Measurements from ENCODE around the gene LRRC74A. TPM values are rescaled to one million over a fixed set of nuclear protein-coding genes. Genes with fewer than 3 reads are reported as not detected.
A peak's percentile ranks its signal among the peaks of the same experiment; 100 is the strongest.

LRRC74A gene
- total RNA-seq: not detected
- long read RNA-seq: 0 reads

DNA sequence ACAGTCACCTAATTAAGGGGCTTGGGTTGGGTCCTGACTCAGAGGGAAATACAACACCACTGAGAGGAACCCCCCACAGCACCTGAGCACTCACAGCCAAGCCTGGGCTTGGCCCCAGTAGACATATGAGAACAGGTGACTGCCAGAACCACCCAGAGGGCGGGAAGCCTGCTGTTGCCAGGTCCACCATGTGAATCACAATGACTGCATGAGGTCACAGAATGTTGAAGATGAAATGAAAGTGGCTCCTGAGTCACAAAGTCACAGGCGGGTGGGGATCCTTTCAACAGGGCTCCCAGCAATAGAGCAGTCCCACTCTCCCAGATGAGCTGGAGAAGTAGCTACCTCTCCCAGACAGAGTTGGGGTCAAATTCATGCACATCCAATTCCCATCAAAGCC, at the start of gene LRRC74A:
Gene LRRC74A, plus strand, starts transcription at position 287 of the 400 bp plus-strand sequence. CDS start 290 bp downstream, outside the sequence.
- ATAC-seq (no peak), DNase-seq (ENCODE audit: missing footprints) (no peak)
- intact Hi-C loops (cut with DNase I): no loop called here

DNA sequence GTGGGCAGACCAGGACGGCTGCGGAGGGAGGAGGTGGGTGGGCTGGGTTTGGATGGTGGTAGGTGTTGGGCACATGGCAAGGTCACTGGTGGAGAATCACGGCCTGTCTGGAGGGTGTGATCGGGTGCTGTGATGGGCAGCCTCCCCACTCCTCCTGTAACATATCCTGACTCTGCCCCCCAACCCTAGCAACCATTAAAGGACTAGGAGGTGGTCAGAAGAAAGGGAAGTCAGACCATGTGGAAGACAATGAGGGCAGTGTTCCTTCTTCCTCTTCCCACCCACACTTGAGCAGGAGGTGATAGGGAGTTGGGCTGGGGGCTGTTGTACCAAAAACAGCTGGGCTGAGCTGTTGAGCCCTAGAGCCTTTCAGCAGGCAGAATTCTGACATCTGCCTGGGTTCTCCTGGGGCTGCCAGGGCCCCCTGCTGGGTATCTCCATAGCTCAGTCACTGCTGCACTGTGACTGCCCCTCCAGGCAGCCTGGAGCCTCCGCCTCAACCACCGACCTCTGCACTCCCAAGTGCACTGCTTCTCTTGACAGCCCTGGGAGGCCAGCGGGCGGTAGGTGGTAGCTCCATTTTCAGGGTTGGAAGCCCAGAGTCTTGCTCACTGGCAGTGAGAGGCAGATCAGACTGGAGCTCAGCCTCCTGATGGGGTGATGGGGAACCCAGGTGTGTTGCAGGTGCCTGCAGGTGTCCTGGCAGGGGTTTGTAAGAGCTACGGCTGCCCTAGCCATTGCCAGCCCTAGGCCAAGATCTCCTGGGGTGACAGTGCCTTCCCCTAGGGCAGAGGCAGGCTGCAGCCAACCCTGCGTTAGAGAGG, 49.6 kb upstream of the LRRC74A start:
- ATAC-seq (no peak), DNase-seq (ENCODE audit: missing footprints) (no peak)
- intact Hi-C loops (cut with DNase I): no loop called here

DNA sequence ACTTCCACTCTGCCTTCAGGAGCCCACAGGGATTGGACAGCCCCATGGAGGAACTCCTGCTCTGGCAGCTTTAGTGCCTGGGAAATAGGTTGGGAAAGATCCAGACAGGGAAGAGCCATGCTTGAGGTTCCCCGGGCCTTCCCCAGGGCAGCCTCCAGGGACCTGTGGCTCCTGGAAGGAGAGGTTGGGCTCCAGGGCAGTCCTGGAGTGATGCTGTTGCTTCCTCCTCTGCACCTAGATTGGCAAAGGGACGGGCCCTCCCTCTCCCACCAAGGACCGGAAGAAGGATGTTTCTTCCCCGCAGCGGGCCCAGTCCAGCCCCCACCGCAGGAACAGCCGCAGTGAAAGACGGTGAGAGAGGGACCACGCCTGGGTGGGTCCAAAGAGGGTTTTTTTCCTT, 48.5 kb upstream of the LRRC74A start:
- DNase-seq (ENCODE audit: missing footprints) (no peak), ATAC-seq (no peak)
- intact Hi-C loops (cut with DNase I): no loop called here

DNA sequence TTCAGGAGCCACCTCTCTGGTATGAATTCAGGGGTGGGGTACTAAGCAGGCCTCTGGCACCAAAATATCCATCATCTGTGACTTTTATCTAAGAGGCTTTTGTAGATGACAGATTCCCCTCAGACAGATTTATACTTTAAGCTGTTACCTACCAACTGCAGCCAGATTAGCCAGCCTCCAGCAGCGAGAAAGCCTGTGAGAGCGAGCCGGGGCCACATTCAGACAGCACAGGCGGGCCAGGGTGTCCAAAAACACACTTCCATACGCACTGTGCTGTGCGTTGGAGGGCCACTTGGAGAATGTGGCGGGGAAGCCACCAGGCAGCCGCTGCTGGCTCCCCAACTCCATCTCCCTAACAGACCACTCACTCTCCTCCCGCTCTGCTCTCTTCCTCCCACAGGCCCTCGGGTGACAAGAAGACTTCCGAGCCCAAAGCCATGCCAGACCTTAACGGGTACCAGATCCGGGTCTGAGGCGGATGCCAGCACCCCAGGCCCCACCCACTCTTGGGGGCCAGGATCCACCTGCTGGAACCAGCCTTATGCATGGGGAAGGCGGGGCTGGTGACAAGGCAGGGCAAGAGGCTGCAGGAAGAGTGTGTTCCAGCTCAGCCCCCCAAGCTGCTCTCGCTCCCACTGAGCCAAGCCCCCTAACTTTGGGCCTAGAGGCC, 47.5 kb upstream of the LRRC74A start:
- intact Hi-C loops (cut with DNase I): no loop called here
- ATAC-seq (no peak), DNase-seq (ENCODE audit: missing footprints) (no peak)

DNA sequence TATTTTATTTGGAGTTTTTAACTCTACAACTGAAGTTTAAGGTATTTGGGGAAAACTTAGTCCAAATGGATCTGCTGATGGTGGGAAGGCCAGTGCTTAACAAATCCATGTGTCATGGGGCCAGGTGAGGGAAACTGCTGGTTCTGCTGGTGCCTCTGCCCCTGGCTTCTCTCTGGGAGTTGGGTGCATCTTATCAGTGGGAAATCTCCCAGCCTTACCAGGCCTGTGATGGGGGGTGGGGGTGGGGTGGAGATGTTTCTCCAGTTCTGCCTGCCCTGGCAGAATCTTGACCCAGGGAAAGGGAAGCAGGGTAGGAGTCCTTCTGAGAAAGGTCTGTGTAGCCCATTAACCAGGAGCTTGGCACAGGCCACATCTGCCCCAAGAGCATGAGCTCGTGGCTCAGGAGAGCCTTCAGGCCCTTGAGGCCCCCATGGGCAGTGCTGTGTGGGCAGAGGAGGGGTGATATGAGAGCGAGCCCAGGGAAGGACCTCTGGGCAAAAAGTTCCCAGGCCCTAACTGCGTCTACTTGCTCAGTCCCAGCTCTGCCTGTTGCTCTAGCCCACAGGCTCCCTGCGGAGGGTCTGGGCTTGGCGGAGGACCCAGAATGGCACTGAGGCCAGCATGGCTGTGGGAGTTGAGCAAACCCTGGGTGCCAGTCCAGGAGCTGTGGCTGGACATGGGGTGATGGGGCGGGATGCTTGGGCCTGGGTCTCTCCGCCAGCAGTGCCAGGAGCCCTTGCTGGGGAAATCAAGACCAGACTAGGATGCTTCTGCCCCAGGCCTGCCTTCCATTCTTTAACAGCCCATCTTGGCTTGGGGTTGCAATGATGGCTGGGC, 46.8 kb upstream of the LRRC74A start:
- intact Hi-C loops (cut with DNase I): no loop called here
- no peak for ATAC-seq
- DNase-seq (ENCODE audit: missing footprints): no peak

DNA sequence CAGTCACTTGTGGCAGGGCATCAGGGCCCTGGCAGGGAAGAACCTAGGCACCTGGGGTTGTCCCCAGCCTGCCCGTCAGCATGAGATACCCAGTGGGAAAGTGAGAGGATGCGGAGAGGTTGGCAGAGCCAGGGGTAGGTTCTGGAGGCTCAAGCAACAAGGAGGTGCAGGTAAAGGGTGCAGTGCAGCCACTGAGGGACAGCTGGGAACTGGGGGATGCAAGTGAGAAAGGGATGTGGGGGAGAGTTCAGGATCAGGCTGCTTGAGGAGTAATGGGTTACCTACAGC, 46.2 kb upstream of the LRRC74A start:
- DNase-seq (ENCODE audit: missing footprints): no peak
- intact Hi-C loops (cut with DNase I): no loop called here
- ATAC-seq: no peak

DNA sequence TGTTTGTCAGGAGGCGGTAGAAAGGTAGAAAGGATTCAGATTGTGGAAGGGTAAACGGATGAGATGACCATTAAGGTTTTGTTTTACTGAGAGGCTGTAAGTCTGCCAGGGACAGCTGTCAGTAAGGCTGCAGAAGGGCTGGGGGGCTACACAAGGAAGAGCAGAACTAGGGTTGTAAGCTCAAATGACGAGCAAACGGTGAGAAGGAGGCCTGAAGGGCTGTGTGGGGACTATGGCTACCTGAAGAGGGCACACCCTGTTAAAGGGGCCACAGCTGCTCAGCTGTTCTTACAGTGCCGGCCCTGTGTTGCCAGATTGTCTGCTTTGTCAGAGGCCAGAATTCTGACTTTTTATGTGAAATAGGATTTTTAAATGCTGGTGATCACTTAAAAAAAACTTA, 45.8 kb upstream of the LRRC74A start:
- no peak for ATAC-seq
- intact Hi-C loops (cut with DNase I): no loop called here
- no peak for DNase-seq (ENCODE audit: missing footprints)

DNA sequence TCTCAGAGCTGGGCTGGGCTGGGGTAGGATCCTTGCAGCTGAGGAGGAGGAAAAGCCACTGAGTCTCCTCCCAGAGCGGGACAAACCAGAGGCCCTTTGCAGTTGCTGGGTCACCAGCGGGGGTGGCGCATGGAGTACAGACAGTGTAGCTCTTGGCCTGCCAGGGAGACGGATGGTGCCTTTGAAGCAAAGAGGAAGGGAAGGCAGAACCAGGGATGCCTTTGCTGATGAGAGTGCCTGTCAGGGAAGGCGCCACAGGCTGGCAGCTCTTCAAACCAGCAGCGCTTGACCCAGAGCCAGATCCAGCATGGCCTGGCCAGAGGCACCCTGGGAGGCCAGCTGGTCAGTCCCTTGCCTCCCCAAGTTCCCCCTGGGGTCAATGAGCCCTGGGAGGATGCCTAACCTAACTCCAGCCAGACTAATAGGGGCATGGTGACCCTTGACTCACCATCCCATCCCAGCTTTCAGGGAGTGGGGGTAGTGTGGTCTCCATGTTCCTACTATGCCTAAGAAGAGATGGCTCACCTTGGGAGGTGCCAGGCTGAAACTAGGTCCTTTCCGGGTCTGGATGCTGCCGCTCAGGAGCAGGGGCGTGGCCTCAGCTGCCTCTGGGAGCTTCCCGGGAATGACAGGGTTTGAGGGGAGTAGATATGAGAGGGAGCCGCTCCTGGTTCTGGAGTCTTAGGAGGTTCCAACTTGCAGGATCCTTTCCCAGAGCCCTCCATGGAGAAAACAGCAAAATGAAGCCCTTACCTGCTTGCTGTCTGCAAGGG, 45.1 kb upstream of the LRRC74A start:
- intact Hi-C loops (cut with DNase I): no loop called here
- DNase-seq (ENCODE audit: missing footprints): no peak
- ATAC-seq: no peak

DNA sequence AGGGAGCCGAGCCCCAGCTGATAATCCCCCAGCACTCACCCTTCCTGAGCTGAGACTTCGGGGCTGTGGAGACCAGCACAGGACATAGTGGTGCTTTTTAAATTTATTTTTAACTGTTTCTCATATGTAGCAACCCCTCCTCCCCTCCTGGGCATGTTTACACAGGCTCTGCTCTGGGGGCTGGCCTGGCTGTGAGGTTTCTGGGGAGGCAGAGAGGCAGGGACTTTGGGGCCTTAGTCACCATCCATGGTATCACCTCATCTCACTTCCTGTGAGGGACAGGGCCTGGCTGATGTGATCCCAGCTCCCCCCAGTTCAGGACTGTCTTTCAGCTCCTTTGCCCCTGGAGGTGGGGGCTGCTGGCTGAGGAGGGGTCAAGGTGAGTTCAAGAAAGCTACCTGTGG, 44.6 kb upstream of the LRRC74A start:
- intact Hi-C loops (cut with DNase I): no loop called here
- no peak for ATAC-seq

DNA sequence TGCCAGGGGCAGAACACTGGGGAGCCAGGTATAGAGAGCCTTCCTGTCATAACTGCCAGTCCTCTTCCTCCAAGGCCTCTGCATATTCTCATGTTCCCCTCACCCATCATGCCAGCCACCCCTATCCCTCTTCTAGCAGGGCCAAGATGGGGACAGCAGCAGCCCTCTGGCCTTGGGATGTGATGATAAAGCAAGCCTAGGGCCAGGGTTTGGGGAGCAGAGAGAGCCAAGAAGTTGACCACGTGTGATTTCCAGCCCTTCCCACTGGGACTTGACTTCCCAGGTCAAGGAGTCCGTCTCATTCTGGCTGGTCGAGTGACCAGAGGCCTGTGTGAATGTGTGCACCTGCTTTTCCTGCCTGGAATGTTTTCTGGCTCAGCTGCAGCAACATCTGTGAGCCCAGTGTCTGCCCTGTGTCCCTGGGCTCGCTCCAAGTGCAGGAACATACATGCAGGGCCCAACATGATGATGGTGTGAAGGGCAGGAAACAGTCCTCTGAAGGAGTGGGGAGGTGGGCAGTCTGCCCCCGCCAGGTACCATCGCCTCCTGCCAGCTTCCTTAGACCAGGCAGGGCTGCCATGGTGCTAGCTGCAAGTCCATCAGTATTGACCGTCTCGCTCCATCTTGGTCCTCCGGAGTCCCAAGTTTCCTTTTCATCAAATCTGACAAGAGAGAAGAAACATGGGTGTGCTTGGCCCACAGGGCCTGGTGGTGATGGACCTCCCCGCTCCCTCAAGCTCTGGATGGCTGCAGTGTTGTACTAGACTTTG, 43.9 kb upstream of the LRRC74A start:
- ATAC-seq: no peak
- no peak for DNase-seq (ENCODE audit: missing footprints)
- intact Hi-C loops (cut with DNase I): no loop called here

More for the DNA sequence above, 44.6 kb upstream of the LRRC74A start:
- no peak for DNase-seq (ENCODE audit: missing footprints)

DNA sequence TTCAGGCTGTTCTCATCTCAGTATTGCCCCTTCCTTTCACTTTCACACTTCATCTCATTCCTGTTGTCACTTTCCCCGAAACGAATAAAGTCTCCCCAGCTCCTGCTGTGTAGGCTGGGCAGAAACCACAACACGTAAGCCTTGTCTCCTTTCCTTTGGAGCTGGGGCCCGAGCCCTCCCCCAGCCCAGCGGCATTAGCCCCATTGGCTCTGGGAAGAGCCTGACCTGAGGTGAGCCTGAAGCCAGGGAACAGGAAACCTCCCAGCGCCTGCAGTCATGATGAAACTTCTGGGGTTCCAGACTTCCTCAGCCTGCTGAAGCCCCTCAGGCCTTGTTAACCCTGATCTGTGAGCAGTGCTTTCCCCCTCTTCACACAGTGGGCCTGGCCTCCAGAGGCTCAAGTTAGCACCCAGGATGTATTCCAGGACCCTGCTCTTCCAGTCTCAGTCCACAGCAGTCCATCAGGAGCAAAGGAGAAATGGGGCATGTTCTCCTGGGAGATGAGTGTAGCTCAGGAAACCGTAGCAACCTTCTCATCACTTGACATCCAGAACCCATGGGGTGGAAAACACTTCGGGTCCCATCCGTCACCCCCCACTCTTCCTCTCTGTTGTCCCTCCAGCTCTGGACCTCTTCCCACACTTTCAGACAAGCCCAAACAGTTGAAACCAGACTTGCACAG, 43.2 kb upstream of the LRRC74A start:
- ATAC-seq (peak; percentile 2), DNase-seq (ENCODE audit: missing footprints) (no peak)
- intact Hi-C loops (cut with DNase I): no loop called here

DNA sequence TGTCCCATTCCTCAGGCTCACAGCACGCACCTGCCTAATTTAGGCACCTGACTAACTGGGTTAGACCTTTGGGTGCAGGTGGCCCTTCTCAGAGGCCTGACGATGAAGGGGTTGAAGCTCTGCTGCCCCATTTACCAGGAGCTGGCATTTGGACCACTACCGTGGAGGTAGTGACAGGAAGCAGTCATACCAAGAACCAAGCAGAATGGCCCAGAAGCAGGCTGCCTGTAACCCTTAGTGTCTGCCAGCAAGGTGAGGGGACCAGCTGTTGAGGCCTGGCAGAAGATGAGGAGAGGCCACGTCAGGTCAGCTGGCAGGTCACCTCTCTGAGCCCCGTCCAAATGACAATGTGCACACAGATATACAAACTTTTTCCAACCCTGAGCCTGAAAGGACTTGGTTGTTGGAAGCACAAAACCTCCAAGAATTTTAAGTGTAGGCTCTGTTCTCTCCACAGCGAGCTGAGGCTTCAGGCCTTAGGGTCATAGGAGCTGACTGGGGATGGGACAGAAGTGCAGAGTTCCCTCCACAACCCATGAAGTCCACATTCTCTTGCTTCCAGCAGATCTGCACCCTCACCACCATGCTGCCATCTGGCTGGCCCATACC, 41.8 kb upstream of the LRRC74A start:
- intact Hi-C loops (cut with DNase I): no loop called here
- DNase-seq (ENCODE audit: missing footprints): no peak

DNA sequence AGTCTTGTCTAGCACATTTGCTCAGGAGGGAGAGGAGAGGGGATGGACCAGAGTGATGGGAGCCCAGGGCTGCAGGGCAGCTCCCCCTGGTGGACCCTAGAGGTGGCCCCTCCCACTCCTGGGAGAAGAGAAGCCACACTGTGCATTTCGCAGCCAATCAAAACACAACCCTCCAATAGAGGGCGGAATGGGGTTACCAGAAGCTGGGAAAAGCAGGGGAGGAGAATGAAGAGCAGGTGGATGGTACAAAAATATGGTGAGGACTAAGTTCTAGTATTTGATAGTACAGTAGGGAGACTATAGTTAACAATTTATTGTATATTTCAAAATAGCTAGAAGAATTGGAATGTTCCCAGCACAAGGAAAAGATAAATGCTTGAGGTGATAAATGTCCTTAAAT, 41.3 kb upstream of the LRRC74A start:
- intact Hi-C loops (cut with DNase I): loop anchor here (1.0 kb wide), 1 partner anchor 75 kb away; no protein-coding TSS in a partner anchor
- no peak for DNase-seq (ENCODE audit: missing footprints)
- peak; percentile 89 for ATAC-seq

More for the DNA sequence above, 41.8 kb upstream of the LRRC74A start:
- no peak for ATAC-seq

DNA sequence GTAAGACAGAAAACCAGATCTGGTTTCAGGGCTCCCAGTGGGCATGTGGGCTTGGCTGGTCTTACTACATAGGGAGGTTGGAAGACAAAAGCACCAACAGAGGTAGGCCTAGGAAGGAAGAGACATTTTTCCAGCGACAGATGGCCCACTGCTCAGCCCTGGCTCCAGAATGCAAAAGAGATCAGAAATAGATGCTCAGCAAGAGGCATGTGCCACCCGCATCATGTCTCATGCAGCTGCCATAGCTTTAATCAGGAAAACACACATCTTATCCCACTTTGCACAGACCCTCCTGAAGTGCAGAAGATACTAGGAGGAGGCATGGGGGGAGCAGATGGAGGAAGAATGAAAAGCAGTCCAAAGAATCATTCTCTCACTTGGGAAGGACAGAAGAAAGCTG, 39.6 kb upstream of the LRRC74A start:
- no peak for ATAC-seq
- intact Hi-C loops (cut with DNase I): no loop called here

DNA sequence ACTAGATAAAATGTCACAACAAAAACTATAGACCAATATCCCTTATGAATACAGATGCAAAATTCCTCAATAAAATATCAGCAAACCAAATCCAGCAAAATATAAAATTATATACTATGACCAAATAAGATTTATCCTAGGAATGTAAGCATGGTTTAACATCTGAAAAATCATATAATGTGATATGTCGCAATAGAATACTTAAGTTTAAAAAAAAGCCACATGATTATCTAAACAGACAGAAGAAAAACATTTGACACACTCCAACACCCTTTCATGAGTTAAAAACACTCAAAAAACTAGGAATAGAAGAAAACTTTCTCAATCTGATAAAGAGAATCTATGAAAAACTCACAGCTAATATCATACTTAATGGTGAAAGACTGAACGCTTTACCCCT, 33.8 kb upstream of the LRRC74A start:
- no peak for DNase-seq (ENCODE audit: missing footprints)
- ATAC-seq: no peak

More for the DNA sequence above, 39.6 kb upstream of the LRRC74A start:
- DNase-seq (ENCODE audit: missing footprints): no peak

DNA sequence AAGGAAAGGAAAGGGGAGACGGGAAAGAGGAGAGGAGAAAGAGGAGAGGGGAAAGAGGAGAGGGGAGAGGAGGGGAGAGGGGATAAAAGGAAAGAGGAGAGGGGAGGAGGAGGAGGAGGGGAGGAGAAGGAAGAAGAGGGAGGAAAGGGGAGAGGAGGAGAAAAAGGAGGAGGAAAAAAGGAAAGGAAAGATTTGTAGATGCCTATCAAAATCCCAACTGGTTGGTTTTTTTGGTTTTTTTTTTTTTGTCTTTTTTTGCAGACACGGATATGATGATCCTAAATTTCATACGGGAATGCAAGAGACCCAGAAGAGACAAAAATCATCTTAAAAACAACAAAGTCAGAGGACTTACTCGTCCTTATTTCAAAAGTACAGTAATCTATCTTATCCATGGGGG, 32.9 kb upstream of the LRRC74A start:
- no peak for ATAC-seq

More for the DNA sequence above, 33.8 kb upstream of the LRRC74A start:
- intact Hi-C loops (cut with DNase I): no loop called here

DNA sequence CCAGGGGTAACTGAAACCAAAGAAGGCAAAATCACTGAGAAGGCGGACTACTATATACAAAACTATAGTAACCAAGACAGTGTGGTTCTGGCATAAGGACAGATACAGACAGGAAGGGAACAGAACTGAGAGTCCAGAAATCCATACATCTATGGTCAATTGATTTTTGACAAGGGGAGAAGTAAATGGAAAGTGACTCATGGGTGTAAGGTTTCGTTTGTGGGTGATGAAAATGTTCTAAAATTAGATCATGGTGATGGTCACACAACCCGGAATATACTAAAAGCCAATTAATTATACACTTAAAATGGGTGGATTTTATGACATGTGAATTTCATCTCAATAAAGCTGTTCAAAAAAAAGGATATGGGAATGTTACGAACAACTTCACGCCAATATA, 32.3 kb upstream of the LRRC74A start:
- intact Hi-C loops (cut with DNase I): no loop called here
- ATAC-seq (no peak), DNase-seq (ENCODE audit: missing footprints) (no peak)

More for the DNA sequence above, 32.9 kb upstream of the LRRC74A start:
- intact Hi-C loops (cut with DNase I): no loop called here
- no peak for DNase-seq (ENCODE audit: missing footprints)

Data from Right ventricle myocardium inferior (tissue), 1 donor.